Measurements from ENCODE around the gene ANKRD55.
"Not testable (repeated sequence)": the region's sequence is repeated elsewhere in the genome, so short reads cannot be mapped to it uniquely, and the experiment has no call there.

Gene ANKRD55

GRCh38 chr5:56206126-56206910, 26.8 kb downstream of the ANKRD55 start:
- DNase-seq: no peak

GRCh38 chr5:56203936-56204335, 29.2 kb downstream of the ANKRD55 start:
- DNase-seq: not testable (repeated sequence)

GRCh38 chr5:56202483-56202882, 30.6 kb downstream of the ANKRD55 start:
- DNase-seq: no peak

GRCh38 chr5:56201762-56202261, 31.3 kb downstream of the ANKRD55 start:
- DNase-seq: not testable (repeated sequence)

GRCh38 chr5:56200971-56201666, 32.0 kb downstream of the ANKRD55 start:
- DNase-seq: no peak

- DNase-seq: no peak
These were observed 38.1 kb downstream of the ANKRD55 start for GRCh38 chr5:56195016-56195415.

GRCh38 chr5:56192246-56192645, 40.9 kb downstream of the ANKRD55 start:
- DNase-seq: no peak

GRCh38 chr5:56191656-56192055, 41.5 kb downstream of the ANKRD55 start:
- no peak for DNase-seq

GRCh38 chr5:56190497-56190896, 42.6 kb downstream of the ANKRD55 start:
- no peak for DNase-seq

- DNase-seq: no peak
These were observed 47.3 kb downstream of the ANKRD55 start for GRCh38 chr5:56185768-56186311.

- no peak for DNase-seq
These were observed 49.6 kb downstream of the ANKRD55 start for GRCh38 chr5:56183506-56183905.

- DNase-seq: no peak
These were observed 53.7 kb downstream of the ANKRD55 start for GRCh38 chr5:56179442-56179841.

GRCh38 chr5:56178823-56179222, 54.3 kb downstream of the ANKRD55 start:
- DNase-seq: no peak

- no peak for DNase-seq
These were observed 56.1 kb downstream of the ANKRD55 start for GRCh38 chr5:56176871-56177533.

- DNase-seq: no peak
These were observed 56.9 kb downstream of the ANKRD55 start for GRCh38 chr5:56176155-56176798.

GRCh38 chr5:56175488-56175887, 57.6 kb downstream of the ANKRD55 start:
- DNase-seq: no peak

- DNase-seq: no peak
These were observed 58.1 kb downstream of the ANKRD55 start for GRCh38 chr5:56175021-56175420.

- no peak for DNase-seq
These were observed 60.9 kb downstream of the ANKRD55 start for GRCh38 chr5:56172241-56172640.

GRCh38 chr5:56170557-56170956, 62.6 kb downstream of the ANKRD55 start:
- no peak for DNase-seq

- no peak for DNase-seq
These were observed 63.2 kb downstream of the ANKRD55 start for GRCh38 chr5:56169949-56170348.

- no peak for DNase-seq
These were observed 63.8 kb downstream of the ANKRD55 start for GRCh38 chr5:56169281-56169680.

- DNase-seq: no peak
These were observed 65.1 kb downstream of the ANKRD55 start for GRCh38 chr5:56168066-56168478.

GRCh38 chr5:56167519-56167918, 65.6 kb downstream of the ANKRD55 start:
- no peak for DNase-seq

Measured in NCI-H2081 treated with DMSO at 0.1 percent for 48 hours (cell line).